NCI-H2029 treated with DMSO at 0.1 percent for 48 hours (cell line): ENCODE measurements around the gene UNK.

Source experiments
- DNase-seq: peaks from one replicate; lab custom pipeline; 2025; lab: John Stamatoyannopoulos, UW

Gene UNK

DNA sequence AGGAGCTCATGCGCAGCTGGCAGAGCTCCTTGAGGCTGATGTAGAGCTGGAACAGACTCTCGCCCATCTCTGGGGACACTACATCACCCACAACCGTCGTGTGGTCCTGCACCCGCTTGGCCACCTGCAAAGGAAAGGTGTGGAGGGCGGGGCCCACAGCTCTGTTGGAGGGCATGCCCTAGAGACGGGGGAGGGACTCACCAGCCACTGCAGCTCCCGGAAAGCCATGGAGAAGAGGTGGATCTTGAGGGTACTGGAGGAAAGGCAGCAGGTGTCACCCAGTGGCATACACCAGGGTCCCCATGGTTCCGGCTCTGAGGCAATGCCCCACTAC, 51.0 kb downstream of the UNK start:
- no peak for DNase-seq

DNA sequence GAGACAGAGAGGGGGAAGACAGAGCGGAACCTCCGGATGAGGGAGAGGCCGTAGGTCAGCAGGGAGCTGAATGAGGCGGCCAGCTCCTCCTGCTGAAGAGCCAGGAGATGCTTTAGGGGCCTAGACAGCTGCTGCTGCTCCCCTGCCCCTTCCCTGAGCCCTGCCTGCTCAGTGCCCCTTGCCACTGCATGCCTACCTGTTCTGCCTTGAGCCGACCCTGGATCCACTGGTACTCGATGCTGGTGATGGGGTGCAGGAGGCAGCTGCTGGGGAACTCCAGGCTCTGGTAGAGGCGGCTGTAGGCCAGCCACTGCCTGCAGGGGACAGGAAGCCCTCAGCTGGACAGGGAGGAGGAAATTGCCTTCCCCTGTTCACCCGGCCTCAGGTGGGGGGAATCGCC, 52.0 kb downstream of the UNK start:
- no peak for DNase-seq

DNA sequence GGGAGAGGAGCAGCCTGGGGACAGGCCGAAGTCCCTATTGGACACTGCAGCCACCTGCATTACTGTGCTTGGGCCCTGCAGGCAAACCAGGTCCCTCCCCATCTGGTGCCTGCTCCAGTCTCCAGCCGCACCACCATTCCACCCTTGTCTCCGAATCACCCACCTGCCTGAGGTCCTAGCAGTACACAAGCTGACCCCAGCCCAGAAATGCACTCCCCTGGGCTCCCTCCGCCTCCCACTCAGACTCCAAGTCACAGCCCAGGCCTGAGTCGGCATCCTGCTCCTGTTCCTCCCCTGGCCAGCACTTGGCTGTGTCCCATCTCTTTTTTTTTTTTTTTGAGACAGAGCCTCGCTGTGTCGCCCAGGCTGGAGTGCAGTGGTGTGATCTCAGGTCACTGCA, 53.3 kb downstream of the UNK start:
- DNase-seq = no peak

DNA sequence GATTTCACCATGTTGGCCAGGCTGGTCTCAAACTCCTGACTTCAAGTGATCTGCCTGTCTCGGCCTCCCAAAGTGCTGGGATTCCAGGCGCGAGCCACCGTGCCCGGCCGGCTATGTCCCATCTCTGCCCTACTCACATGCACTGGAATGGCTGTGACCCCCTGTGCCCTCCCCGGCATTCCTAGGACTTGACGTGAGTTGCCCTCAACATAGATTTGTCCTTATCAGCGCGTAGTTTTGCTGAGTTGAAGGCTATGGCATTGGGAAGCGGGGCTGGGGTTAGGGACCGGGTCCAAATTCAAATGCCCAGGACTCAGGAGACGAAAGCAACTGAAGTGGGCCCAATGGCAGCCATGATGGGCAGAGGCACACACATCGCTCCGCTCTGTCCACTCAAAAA, 53.8 kb downstream of the UNK start:
- no peak for DNase-seq

DNA sequence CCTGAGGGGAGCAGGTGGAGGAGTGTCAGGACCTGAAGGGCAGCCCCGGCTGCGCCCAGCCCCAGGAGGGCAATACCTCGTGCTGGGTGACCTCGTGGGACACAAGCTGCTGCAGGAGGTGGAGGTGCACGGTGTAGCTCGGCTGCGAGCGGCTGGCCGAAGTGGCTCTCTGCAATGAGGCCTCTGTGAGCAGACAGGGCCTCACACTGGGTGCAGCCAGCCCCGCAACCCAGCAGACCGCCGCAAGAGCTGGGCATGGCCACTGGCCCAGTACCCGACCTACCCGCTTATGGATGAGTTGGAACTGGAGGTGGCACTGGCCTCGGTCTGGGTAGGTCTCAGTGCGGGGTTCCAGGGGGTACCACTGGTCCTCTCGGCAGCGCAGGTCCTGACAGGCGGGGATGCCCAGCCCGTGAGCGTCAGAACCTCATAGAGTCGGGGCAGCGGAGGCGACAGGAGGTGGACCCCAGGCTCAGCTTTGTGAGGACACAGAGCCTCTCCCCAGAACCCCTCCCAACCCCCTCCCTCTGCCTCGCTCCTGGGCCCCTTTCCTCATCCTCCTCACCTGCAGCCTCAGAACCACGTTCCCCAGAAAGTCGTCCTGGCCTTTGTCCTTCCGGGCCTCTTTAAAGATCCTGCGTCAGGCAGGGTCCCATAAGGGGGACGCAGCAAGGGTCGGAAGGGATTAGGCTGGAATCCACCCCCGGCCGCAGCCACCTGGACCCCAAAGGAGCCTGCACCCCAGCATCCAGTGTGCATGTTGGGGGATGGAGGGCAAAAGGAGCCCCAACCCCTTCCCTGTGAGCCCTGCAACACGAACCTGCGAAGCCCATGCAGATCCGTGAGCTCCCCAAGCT, 55.6 kb downstream of the UNK start:
- DNase-seq = no peak

DNA sequence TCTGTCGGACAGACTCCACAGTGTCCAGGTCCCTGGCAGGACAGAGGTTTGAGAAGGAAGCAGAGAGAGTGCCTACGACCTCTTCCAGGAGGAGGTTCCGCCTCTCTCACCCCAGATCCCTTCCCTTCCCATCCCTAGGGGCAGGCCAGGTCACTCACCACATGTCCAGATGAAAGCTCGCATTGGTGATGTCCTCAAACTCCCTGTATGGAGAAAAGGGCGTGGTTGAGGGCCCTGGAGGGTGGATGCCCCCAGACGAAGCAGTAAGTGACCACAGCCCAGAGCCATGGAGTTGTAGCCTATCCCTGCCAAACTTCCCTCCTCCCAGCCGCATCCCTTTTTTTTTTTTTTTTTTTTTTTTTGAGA, 56.2 kb downstream of the UNK start:
- DNase-seq = no peak

DNA sequence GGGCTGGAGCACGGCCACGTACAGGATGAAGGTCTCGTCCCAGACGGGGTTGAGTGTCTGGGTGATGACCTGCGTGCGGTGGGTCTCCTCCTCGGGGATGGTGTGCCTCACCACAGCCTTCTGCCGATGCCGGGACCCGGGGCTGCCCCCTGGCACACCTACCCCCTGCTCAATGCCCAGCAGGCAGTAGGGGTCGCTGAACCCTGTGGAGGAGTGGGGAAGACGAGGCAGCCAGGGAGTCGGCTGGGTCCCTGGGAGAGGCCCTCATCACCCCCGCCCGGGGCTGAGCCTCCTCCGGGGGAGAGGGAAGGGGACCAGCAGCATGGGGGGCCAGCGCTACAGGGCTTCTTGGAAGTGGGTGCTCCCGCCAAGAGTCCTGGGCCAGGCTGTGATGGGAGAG, 57.8 kb downstream of the UNK start:
- DNase-seq = no peak

DNA sequence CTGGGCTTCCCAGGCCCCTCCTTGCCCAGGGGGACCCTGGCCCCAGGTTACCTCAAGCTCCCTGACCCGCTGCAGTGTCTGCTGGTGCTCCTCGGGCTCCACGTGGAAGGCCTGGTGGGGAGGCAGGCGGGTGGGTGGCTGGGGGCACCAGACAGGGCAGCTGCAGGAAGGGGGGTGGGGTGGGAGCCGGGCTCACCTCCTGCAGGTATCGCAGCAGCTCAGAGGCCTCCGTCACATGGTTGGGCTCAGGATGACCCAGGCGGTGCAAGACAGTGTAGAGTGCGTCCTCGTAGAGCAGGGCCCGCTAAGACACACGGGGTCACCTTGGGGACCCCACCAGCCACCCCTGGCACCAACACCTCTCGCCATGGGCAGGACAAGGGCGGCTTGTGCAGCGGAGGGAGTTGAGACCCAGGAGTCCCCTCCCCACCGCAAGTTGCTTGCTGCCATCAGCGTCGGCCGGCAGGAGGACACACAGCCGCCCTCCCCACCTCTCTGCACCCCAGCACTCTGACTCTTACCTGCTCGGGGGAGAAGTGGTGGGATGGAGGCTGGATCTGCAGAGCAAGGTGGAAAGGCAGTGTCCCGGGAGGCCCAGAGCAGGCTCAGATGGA, 58.5 kb downstream of the UNK start:
- no peak for DNase-seq

DNA sequence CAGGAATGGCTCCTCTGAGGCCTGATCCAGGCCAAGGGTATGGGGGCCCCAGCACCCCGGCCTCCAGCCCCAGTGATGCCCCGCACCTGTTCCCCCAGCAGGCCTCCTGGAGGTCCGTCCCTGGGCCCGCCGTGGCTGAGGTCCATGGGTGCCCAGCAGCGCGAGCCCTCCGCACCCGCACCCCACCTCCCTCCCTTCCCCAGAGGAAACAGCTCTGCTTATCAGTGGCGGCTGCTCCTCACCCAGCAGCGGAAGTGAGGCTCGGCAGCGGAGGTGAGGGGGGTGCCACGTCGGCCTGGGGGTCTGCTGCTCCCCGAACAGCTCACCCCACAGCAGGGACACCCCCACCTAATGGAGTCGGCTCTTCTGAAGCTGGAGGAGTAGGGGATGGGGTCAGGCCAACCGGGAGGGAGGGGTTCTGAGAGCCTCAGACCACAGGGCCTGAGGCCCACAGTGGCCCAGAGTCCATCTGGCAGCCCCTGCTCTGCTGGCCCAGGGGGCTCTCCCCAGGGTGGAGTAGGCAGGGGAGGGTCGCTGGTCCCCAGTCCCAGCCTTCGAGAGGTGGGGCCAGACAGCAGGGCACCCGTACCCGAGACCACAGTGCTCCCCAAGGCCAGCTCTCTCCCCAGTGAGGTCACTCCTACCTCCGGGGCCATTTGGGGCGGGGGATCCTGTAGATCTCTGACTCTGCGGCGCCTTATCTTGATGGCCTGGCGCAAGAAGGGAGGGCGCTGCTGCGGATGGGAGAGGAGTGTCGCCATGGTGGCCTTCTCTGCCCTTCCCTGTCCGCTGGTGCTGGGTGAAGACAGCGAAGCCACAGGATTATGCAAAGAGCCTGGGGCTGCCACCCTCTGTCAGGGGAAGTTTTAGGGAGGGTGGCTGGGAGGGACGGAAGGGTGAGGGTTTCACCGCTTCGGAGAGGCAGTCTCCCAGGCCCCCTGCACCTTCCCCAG, 59.2 kb downstream of the UNK start, which contains the start of gene UNC13D:
UNC13D (minus strand) TSS at position 828 of the 953 bp plus-strand sequence; CDS start at position 761, 67 bp downstream.
- DNase-seq = no peak

DNA sequence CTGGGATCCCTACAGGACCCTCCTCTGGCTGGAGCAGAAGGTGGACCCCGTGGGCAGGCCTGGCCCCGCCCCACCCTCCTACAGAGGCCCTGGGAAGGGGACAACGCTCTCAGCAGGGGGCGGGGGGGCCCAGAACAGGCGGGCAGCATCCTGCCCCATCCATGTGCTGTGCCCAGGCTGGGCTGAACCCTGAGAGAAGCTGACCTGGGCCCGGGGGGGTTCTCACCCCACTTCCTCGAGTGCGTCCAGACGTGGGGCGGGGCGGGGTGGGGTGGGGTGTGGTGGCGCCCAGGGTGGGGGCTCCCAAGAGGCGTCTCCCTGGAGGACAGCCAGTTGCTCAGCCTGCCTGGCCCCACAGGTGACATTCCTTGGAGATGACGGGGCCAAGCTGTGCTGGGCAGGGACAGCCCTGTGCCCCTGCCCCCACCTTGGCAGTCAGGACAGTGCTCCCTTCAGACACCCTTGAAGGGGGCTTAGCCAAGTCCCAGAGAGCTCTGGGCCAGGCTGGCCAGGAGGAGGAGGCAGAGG, 60.0 kb downstream of the UNK start:
- no peak for DNase-seq

DNA sequence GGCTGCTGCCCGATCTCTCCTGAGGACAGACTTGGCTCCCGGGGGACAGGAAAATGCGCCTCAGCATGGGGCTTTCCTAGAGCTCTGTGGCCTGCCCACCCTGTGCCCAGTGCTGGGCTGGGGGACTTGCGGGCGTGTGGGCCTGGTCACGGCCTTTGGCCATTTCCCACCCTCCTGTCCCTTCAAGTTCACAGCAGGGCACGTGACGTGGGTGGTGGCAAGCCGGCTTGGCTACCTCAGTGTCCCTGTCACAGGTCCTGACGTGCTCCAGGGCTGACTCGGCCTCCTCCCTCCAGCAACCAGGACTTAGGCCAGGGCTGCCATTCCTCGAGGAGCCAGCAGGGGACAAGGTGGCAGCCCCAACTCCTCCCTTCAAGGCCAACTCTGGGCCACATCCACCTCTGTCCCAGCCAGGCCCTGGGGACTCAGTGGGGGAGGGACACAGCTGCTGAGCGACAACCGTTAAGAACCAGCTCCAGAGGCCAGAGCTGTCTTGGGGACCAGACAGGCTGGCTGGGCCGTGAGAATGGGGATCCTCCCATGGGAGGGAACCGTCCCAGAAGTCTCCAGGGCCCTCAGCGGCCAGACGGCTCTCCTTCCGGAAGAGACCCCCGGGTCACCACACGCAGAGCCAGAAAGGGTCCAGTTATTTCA, 60.6 kb downstream of the UNK start:
- DNase-seq = no peak

DNA sequence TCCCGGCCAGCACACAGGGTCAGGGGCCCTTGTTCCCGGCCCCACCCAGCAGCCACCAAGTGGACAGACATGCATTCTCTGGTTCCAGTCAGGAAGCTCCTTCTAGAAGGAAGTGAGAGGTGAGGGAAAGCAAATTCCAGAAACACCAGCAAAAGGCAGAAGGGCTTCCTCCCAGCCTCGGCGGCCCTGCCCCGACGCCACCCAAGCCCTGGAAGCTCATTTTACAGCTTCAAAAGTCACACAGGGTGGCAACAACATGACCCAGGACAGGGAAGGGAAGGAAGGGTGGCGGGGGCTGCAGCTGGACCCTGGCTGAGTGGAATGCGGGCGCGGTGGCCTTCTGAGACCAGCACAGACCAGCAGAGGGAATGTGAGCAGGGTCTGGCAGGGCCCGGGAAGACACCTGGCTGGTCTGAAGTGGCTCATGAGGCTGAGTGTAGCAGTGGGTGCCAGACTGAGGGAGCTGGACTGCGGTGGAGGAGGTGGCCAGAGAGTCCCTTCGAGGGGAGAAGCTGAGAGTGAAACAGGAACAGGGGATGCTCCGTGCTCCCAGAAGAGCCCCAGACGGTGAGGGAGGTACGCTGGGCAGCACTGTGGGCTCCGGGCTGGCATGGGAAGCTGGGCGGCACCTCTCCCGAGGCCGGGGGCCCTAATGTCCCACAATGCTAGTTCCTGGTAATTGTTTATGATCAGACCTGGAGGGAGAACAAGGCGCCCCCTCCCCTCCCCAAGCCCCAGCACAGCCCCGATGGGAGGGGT, 61.5 kb downstream of the UNK start:
- DNase-seq = no peak

DNA sequence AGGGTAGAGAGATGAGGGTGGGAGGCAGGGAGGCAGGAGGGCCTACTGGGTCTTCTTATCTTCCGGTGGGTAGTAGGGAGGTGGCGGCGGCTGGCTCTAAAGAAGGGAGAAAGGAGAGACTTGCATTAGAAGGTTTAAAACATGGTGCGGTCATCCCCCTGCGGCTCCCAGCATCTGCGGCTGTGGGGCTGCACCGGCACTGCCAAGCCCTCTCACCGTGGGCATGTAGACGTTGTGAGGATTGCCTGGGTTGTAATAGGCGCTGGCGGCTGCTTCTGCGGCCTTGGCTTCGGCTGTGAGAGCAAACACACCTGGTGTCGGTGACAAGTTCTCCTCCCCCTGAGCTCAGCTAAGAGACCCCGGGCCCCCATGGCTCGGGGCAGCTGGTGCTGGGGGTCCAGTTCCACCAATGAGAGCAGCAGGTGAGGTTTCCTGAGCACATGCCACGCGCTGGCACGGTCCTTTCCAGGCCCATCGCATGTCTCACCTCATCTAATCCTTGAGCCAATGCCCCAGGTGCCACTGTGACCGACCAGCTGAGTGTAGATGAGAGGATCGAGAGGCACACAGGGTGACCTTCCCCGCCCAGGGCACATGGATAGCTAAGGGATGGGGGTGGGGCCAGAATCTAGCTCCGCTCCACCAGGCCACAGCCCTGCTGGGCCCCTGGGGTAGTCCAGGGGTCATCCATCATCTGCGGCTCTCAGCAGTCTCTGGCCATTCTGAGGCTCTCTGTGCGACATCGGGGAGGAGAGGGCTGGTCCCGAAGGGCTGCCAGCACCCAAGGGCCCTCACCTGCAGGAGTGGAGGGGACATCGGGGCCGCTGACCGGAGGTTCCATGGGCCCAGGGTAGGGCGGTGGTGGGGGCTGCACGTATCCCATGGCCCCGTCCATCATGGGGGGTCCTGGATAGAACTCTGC, 62.3 kb downstream of the UNK start:
- DNase-seq = no peak

DNA sequence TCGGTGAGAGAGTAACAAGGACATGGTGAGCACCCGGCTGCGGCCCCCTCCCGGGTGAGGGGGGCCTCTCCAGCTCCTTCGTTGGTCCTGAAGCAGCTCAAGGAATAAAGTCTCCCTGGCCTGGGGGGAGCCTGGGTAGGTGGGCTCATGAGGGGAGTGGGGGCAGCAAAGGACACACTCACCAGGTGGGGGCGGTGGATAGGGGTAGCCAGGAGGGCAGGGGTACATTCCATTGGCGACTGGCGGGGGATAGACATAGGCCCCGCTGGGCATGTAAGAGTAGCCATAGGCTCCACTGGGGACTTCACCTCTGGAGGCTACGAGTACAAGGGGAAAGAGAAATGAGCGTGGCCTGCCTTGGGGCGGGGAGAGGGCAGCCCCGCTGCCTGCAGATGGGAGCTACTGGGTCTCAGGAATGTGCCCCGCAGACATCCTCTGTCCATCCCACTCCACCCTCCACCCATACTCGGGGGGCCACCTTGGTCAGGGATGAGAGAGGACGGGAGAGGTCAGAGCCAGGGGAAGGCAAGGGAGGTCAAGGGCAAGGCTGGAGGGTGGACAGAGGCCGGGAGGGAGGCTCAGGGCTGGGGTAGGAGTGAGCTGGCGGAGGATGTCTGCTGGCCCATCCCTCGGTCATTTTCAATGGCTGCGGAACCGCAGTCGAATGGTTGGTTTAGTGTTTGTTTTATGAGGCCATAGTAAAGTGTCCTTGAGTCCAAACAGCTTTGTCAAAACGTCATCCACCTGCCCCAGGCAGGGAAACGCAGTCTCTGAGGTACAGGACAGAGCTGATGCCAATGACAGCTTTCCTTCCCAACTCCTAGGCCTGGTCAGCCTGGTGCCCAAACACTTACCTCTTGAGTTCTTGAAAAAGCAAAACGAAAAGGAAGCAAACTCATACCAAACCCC, 63.3 kb downstream of the UNK start:
- no peak for DNase-seq

DNA sequence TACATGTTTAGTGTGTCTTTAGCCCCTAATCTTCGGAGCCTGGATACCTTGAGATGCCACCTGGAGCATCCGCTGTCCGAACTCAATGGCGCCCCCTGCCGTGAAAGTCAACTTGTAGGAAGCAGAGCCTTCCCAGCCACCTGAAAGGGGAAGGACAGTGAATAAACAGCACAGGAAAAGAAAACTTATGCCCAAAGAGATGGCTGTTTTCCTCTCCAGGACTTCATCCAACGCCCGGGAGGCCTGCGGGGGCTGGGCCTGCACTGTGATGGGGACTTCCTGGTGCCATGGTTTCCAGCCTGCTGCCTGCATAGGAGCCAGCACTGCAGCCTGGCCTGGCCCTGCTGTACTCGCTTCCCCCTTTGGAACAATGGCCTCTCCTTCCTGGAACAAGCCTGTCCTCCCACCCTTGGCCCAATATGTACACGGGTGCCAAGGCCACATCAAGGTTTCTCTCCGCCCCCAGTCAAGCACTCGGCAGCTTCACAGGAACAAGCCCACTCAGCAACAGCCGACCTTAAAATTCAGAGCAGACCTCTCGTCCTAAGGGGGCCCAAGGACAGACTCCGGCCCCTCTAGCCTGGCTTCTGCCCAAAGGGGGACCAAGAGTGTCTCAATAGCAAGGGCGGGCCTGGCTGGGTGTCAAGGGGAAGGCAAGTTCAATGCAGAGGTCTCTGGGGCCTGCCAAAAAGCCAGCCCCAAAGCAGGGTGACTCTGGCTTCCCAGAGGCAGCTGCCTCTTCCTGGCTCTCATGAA, 64.1 kb downstream of the UNK start:
- DNase-seq = no peak

DNA sequence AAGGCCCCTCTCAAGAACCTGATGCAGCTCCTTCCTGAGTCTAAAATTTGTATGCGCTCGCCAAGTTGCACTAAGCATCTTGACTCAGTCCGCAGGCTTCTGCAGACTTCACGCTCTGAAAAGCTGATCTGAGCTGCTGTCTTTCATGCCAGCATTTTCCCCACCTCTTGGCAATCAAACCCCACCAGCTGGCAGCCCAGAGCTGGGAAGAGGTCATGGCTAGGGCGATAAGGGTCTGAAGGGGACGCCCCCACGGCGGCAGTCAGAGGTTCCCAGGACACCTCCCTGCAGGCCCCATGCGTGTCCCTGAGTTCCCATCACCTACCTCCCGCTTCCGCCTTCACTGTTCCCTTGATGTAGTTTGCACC, 64.7 kb downstream of the UNK start:
- no peak for DNase-seq

DNA sequence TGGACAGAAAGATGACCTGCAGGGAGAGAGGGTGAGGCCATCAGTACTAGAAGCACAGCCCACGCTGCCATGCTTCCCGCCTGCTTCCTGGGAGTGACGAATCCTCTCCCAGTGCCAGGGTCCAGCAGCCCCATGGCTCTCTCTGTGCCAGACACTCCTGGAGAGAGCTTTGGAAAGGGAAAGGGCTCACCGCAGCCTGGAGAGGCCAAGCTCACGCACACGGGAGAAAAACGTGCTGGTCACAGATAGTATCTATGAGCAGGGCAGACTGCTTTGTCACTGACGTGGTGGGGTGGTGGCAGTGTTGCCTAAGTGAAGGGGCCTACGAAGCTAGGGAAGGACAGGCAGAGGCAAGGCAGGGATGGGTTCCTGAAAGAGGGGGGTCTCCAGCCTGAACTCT, 65.1 kb downstream of the UNK start:
- DNase-seq = no peak

DNA sequence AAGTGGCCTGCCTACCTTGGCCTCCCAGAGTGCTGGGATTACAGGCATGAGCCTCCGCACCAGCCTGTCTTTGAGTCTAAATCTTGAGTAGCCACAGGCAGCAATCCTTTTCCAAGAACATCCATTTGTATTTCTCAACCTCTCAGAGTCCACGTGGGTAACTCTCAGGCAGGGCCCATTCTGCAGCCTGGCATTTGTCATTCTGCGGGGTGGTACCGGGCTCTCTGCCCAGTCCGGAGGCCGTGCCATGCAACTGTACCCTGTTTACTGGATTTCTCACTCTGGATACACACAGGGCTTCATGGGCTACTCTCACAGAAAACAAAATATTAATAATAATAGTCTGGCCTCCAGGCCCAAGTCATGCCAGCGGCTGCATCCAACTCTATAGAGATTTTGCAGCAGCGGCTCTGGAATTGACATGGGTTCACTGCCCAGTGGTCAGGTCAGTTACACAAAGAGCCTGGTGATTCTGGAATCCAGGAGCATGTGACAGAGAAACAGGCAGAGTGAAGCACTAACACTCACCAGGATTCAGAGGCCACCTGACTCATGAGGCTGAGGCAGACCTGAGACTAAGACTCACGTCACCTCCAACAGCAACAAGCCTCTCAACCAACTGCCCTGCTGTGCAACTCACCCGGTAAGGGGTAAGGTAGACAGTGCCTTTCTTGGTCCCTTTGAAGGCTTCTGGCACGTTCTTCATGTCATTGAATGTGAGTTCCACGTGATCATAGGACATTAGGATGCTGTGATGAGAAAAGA, 66.5 kb downstream of the UNK start:
- DNase-seq = no peak
